SIG-M5 treated with dmso at 0.1 percent for 504 hours (cell line): ENCODE measurements around the gene RHBDL2.
A peak's percentile ranks its signal among the peaks of the same experiment; 100 is the strongest.
"Not testable (repeated sequence)": the region's sequence is repeated elsewhere in the genome, so short reads cannot be mapped to it uniquely, and the experiment has no call there.

Experiments
- DNase-seq: peaks from one replicate; lab custom pipeline; 2025; ENCODE audit not compliant: unreplicated experiment; lab: John Stamatoyannopoulos, UW

The RHBDL2 gene

GRCh38 chr1:38885092-38885491 lies 56.5 kb downstream of the RHBDL2 start:
- no peak for DNase-seq

GRCh38 chr1:38881487-38881886 lies 60.1 kb downstream of the RHBDL2 start, which contains the start of gene GJA9:
Gene GJA9 (minus strand): TSS chr1:38881587. CDS start chr1:38876098, 5,489 bp downstream.
- DNase-seq = no peak

GRCh38 chr1:38875811-38876210 lies 65.8 kb downstream of the RHBDL2 start:
- DNase-seq = no peak

- DNase-seq = peak; percentile 89
Observed at GRCh38 chr1:38873027-38873969, 68.3 kb downstream of the RHBDL2 start, which contains the start of gene MYCBP. Gene MYCBP (minus strand): TSS chr1:38873348. CDS start chr1:38873305, 43 bp downstream.

- peak; percentile 40 for DNase-seq
Observed at GRCh38 chr1:38872401-38873026, 69.1 kb downstream of the RHBDL2 start.

- DNase-seq = no peak
Observed at GRCh38 chr1:38870996-38871395, 70.6 kb downstream of the RHBDL2 start.

GRCh38 chr1:38867208-38867607 lies 74.4 kb downstream of the RHBDL2 start:
- no peak for DNase-seq

- no peak for DNase-seq
Observed at GRCh38 chr1:38865112-38865715, 76.4 kb downstream of the RHBDL2 start.

GRCh38 chr1:38860454-38860795 lies 81.2 kb downstream of the RHBDL2 start:
- no peak for DNase-seq

GRCh38 chr1:38859561-38860453 lies 81.8 kb downstream of the RHBDL2 start, which contains the start of gene RRAGC:
Gene RRAGC (minus strand): TSS chr1:38859772. CDS start chr1:38859646, 126 bp downstream.
- peak; percentile 95 for DNase-seq

- peak; percentile 20 for DNase-seq
Observed at GRCh38 chr1:38858833-38859560, 82.6 kb downstream of the RHBDL2 start.

- no peak for DNase-seq
Observed at GRCh38 chr1:38852780-38853179, 88.8 kb downstream of the RHBDL2 start.

GRCh38 chr1:38848071-38848470 lies 93.6 kb downstream of the RHBDL2 start:
- peak; percentile 91 for DNase-seq

GRCh38 chr1:38846210-38846609 lies 95.4 kb downstream of the RHBDL2 start:
- DNase-seq = no peak

GRCh38 chr1:38845088-38845487 lies 96.5 kb downstream of the RHBDL2 start:
- DNase-seq = not testable (repeated sequence)

- no peak for DNase-seq
Observed at GRCh38 chr1:38840281-38840680, 101.3 kb downstream of the RHBDL2 start.

GRCh38 chr1:38839363-38839762 lies 102.3 kb downstream of the RHBDL2 start:
- no peak for DNase-seq

GRCh38 chr1:38836316-38836715 lies 105.3 kb downstream of the RHBDL2 start:
- not testable (repeated sequence) for DNase-seq
